ENCODE results near the gene CLASRP. TPM values are rescaled to one million over a fixed set of nuclear protein-coding genes. Genes with fewer than 3 reads are reported as not detected.
"Not testable (repeated sequence)": the region's sequence is repeated elsewhere in the genome, so short reads cannot be mapped to it uniquely, and the experiment has no call there.

The CLASRP gene
- total RNA-seq, 1 donor from 2014 or later: 111 TPM

GRCh38 chr19:45114116-45114515 lies 75.3 kb downstream of the CLASRP start:
- Mint-ChIP-seq H3K27ac (peak overlapping the region; percentile 90), H3K27me3 (no peaks in the 10 kb centered on the region), H3K36me3 (no peaks in the 10 kb centered on the region), H3K4me1 (ENCODE audit: unreplicated experiment) (peaks cover 16% of the 10 kb centered on the region), H3K9me3 (no peaks in the 10 kb centered on the region), H3K4me3 (peak overlapping the region; percentile 62)
- TF ChIP-seq CTCF (conservative IDR thresholded peaks at IDR 0.05): no peak
- no peak for DNase-seq (ENCODE audit: extremely low spot score, unreplicated experiment)

GRCh38 chr19:45115809-45116615 lies 77.2 kb downstream of the CLASRP start:
- H3K4me3 Mint-ChIP-seq: peak overlapping the region; percentile 47
- peak overlapping the region; percentile 66 for H3K27ac Mint-ChIP-seq
- no peak for DNase-seq (ENCODE audit: extremely low spot score, unreplicated experiment)
- TF ChIP-seq CTCF (conservative IDR thresholded peaks at IDR 0.05): no peak
- no peaks in the 10 kb centered on the region for H3K36me3 Mint-ChIP-seq
- H3K4me1 Mint-ChIP-seq (ENCODE audit: unreplicated experiment): peaks cover 24% of the 10 kb centered on the region
- H3K27me3 Mint-ChIP-seq: no peaks in the 10 kb centered on the region
- no peaks in the 10 kb centered on the region for H3K9me3 Mint-ChIP-seq

- Mint-ChIP-seq H3K9me3 (no peaks in the 10 kb centered on the region), H3K36me3 (no peaks in the 10 kb centered on the region), H3K27me3 (no peaks in the 10 kb centered on the region), H3K4me1 (ENCODE audit: unreplicated experiment) (peaks cover 29% of the 10 kb centered on the region), H3K4me3 (peak overlapping the region; percentile 7), H3K27ac (peak overlapping the region; percentile 50)
- TF ChIP-seq CTCF (conservative IDR thresholded peaks at IDR 0.05): no peak
- DNase-seq (ENCODE audit: extremely low spot score, unreplicated experiment): no peak
Measured at GRCh38 chr19:45117167-45117594, 78.3 kb downstream of the CLASRP start.

- no peaks in the 10 kb centered on the region for H3K36me3 Mint-ChIP-seq
- H3K27me3 Mint-ChIP-seq: no peaks in the 10 kb centered on the region
- peaks cover 33% of the 10 kb centered on the region for H3K4me1 Mint-ChIP-seq (ENCODE audit: unreplicated experiment)
- DNase-seq (ENCODE audit: extremely low spot score, unreplicated experiment): no peak
- no peak for TF ChIP-seq CTCF (conservative IDR thresholded peaks at IDR 0.05)
- H3K9me3 Mint-ChIP-seq: no peaks in the 10 kb centered on the region
- peak overlapping the region; percentile 67 for H3K27ac Mint-ChIP-seq
- H3K4me3 Mint-ChIP-seq: no peak overlapping the region
Measured at GRCh38 chr19:45117671-45118070, 78.8 kb downstream of the CLASRP start.

- no peaks in the 10 kb centered on the region for H3K9me3 Mint-ChIP-seq
- no peak for TF ChIP-seq CTCF (conservative IDR thresholded peaks at IDR 0.05)
- DNase-seq (ENCODE audit: extremely low spot score, unreplicated experiment): no peak
- H3K36me3 Mint-ChIP-seq: no peaks in the 10 kb centered on the region
- peaks cover 33% of the 10 kb centered on the region for H3K4me1 Mint-ChIP-seq (ENCODE audit: unreplicated experiment)
- peak overlapping the region; percentile 67 for H3K27ac Mint-ChIP-seq
- H3K27me3 Mint-ChIP-seq: no peaks in the 10 kb centered on the region
- no peak overlapping the region for H3K4me3 Mint-ChIP-seq
Measured at GRCh38 chr19:45118106-45118505, 79.3 kb downstream of the CLASRP start.

GRCh38 chr19:45118591-45119355 lies 79.9 kb downstream of the CLASRP start:
- not testable (repeated sequence) for H3K4me3 Mint-ChIP-seq; H3K27me3 Mint-ChIP-seq; DNase-seq (ENCODE audit: extremely low spot score, unreplicated experiment); H3K9me3 Mint-ChIP-seq; H3K36me3 Mint-ChIP-seq
- Mint-ChIP-seq H3K27ac (peak overlapping the region; percentile 50), H3K4me1 (ENCODE audit: unreplicated experiment) (peaks cover 38% of the 10 kb centered on the region)
